OCI-LY1 (cell line): Measurements from ENCODE around the gene IAH1.

Source experiments
- EZH2 ChIP-seq: fragments of 200-600 bp; sonication (generic), shearing (Covaris generic); IDR thresholded peaks from 2 replicates; pipeline ENCODE4 v1.8.0; 2017; ENCODE audit warnings: borderline replicate concordance, mixed run types, mild to moderate bottlenecking, antibody characterized with exemption, low read length, moderate library complexity, mixed read lengths
- TF ChIP-seq, protein P1 (sequence below): fragments of 200-600 bp; sonication (generic), shearing (Covaris generic); IDR thresholded peaks from 2 replicates; pipeline ENCODE4 v1.5.1; 2017; ENCODE audit warnings: mild to moderate bottlenecking, antibody characterized with exemption, low read length, moderate library complexity, mixed read lengths

DNA sequence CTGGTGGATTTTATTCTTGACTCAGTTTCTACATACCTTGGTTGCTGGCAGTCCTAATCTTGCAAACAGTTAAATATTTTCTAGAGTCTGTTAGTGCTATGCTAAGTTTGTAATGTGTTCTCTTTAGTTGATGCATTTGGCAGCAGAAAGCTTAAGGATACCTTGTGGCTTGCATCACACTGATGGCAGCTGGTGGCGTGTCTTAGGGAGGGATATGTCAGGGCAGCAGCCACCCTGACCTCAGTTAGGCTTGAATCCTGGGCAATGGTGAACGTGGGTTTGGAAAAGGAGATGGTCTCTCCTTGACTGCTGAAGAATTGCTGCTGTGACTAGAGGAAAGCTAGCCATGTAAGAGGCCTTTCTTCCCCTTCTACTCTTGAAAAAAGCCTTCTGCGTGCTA, 4.2 kb downstream of the IAH1 start:
- TF ChIP-seq, protein P1, sequence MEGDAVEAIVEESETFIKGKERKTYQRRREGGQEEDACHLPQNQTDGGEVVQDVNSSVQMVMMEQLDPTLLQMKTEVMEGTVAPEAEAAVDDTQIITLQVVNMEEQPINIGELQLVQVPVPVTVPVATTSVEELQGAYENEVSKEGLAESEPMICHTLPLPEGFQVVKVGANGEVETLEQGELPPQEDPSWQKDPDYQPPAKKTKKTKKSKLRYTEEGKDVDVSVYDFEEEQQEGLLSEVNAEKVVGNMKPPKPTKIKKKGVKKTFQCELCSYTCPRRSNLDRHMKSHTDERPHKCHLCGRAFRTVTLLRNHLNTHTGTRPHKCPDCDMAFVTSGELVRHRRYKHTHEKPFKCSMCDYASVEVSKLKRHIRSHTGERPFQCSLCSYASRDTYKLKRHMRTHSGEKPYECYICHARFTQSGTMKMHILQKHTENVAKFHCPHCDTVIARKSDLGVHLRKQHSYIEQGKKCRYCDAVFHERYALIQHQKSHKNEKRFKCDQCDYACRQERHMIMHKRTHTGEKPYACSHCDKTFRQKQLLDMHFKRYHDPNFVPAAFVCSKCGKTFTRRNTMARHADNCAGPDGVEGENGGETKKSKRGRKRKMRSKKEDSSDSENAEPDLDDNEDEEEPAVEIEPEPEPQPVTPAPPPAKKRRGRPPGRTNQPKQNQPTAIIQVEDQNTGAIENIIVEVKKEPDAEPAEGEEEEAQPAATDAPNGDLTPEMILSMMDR: no peak
- TF ChIP-seq EZH2: no peak
